C4-2B (cell line): ENCODE measurements around the gene SIRT5.

Experiments used
- H3K27ac ChIP-seq: fragments of 450-650 bp; 2 replicates; pipeline ENCODE4 v1.5.1; 2017
- ZFX ChIP-seq: fragments of 450-650 bp; IDR thresholded peaks from 2 replicates; pipeline ENCODE4 v1.6.1; 2017
- TF ChIP-seq, protein P1 (sequence below): fragments of 450-650 bp; conservative IDR thresholded peaks from 2 replicates; pipeline ENCODE4 v1.5.1; 2017; ENCODE audit warnings: mild to moderate bottlenecking

SIRT5 gene

DNA sequence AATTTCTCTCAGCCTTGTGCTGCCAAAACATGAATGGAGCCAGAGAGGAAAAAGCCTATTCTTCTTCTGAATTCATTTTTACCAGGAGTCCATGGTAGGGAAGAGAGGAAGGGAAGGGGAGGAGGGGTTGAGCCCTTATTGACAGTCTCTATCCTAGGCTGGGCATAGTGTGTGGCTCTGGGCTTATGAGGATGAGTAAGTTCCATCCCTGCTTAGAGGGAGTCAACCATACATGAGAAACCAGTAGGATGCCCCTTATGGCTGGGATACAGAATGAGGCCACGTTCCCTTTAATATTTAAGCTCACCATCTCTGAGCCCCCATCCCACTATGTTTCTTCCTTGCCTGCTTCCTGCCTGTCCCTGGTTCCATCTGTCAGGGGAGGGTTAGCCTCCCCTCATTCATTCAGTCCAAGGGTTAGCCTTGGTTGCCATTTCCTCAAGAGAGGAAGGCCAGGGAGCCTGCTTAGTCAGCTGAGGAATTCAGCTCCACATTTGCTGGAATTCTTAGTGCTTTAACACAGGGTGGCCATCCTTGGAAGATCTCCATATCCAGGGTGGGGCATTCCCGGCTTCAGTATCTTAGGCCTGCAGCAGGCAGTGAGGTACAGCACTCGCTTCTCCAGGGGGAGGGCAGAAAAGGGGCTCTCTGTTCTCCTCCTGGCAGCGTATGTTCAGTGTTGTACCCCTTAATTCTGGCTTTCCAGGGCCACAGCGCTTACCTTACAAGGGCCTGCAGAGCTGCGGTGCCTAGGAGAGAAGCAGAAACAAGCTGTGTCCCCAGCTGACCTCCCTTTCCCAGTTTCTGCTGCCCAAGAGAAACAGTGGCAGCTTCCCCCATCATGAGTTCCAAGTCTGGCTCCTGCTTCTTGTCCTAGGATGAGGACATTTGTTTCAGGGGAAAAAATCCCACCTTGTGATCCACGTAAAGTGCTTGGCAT is 12.5 kb downstream of the SIRT5 start:
- no peak for TF ChIP-seq ZFX
- TF ChIP-seq, protein P1, sequence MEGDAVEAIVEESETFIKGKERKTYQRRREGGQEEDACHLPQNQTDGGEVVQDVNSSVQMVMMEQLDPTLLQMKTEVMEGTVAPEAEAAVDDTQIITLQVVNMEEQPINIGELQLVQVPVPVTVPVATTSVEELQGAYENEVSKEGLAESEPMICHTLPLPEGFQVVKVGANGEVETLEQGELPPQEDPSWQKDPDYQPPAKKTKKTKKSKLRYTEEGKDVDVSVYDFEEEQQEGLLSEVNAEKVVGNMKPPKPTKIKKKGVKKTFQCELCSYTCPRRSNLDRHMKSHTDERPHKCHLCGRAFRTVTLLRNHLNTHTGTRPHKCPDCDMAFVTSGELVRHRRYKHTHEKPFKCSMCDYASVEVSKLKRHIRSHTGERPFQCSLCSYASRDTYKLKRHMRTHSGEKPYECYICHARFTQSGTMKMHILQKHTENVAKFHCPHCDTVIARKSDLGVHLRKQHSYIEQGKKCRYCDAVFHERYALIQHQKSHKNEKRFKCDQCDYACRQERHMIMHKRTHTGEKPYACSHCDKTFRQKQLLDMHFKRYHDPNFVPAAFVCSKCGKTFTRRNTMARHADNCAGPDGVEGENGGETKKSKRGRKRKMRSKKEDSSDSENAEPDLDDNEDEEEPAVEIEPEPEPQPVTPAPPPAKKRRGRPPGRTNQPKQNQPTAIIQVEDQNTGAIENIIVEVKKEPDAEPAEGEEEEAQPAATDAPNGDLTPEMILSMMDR, result no peak
- no peak overlapping the region for H3K27ac ChIP-seq

GRCh38 chr6:13589801-13590200 is 15.4 kb downstream of the SIRT5 start:
- TF ChIP-seq ZFX, result no peak
- TF ChIP-seq, protein P1, result no peak

GRCh38 chr6:13590574-13591153 is 16.3 kb downstream of the SIRT5 start:
- H3K27ac ChIP-seq, result no peak overlapping the region
- no peak for TF ChIP-seq ZFX
- TF ChIP-seq, protein P1, result no peak

More at GRCh38 chr6:13589801-13590200, 15.4 kb downstream of the SIRT5 start:
- no peak overlapping the region for H3K27ac ChIP-seq

DNA sequence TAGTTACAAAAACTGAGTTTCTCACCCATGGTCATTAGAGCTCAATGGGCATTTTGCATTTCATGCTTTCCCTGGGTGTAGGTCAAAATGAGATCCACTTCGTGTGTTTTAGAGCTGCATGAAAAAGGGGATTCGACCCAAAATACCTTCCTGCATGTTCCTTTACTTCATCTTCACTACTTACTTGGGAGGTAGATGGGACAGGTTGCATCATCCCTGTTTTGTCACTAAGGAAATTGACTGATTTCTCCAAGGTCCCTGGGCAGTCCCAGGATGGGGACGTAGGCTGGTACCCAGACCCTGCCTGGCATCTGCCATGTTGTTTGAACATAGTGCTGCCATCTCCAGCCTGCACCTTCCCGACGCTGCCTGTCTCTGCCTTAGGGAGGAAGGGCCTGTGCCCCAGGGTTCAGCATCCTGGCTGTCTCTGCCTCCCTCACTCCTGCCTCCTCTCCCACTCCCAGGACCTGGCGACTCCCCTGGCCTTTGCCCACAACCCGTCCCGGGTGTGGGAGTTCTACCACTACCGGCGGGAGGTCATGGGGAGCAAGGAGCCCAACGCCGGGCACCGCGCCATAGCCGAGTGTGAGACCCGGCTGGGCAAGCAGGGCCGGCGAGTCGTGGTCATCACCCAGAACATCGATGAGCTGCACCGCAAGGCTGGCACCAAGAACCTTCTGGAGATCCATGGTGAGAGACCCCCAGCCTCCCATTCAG is 17.0 kb downstream of the SIRT5 start:
- H3K27ac ChIP-seq, result no peak overlapping the region

GRCh38 chr6:13593103-13593502 is 18.7 kb downstream of the SIRT5 start:
- TF ChIP-seq, protein P1, result no peak
- TF ChIP-seq ZFX, result no peak
- H3K27ac ChIP-seq, result no peak overlapping the region

More for the DNA sequence above, 17.0 kb downstream of the SIRT5 start:
- TF ChIP-seq, protein P1, result no peak
- no peak for TF ChIP-seq ZFX

GRCh38 chr6:13593720-13594119 is 19.3 kb downstream of the SIRT5 start:
- H3K27ac ChIP-seq, result no peak overlapping the region
- TF ChIP-seq, protein P1, result no peak
- TF ChIP-seq ZFX, result no peak
